ENCODE results near the gene RUNX3.

RUNX3 gene

GRCh38 chr1:24940231-24940630 lies 10.2 kb upstream of the RUNX3 start:
- H3K27ac Mint-ChIP-seq = no peak overlapping the region
- no peaks in the 10 kb centered on the region for H3K36me3 Mint-ChIP-seq (ENCODE audit: low read depth)
- H3K27me3 Mint-ChIP-seq (ENCODE audit: low read depth) = peaks cover 70% of the 10 kb centered on the region
- H3K9me3 Mint-ChIP-seq = no peaks in the 10 kb centered on the region
- no peak for TF ChIP-seq CTCF (IDR thresholded peaks at IDR 0.05; ENCODE audit: unreplicated experiment in 3 of 3)
- no peaks in the 10 kb centered on the region for H3K4me1 Mint-ChIP-seq
- no peak overlapping the region for H3K4me3 Mint-ChIP-seq

- no peaks in the 10 kb centered on the region for H3K36me3 Mint-ChIP-seq (ENCODE audit: low read depth)
- peaks cover 75% of the 10 kb centered on the region for H3K27me3 Mint-ChIP-seq (ENCODE audit: low read depth)
- no peak overlapping the region for H3K27ac Mint-ChIP-seq
- no peaks in the 10 kb centered on the region for H3K9me3 Mint-ChIP-seq
- TF ChIP-seq CTCF (IDR thresholded peaks at IDR 0.05; ENCODE audit: unreplicated experiment in 3 of 3) = no peak
- no peak overlapping the region for H3K4me3 Mint-ChIP-seq
- peaks cover 1% of the 10 kb centered on the region for H3K4me1 Mint-ChIP-seq
Measured at GRCh38 chr1:24939675-24940193, 9.7 kb upstream of the RUNX3 start.

GRCh38 chr1:24939040-24939674 lies 9.1 kb upstream of the RUNX3 start:
- H3K36me3 Mint-ChIP-seq (ENCODE audit: low read depth) = peaks cover under 1% of the 10 kb centered on the region
- TF ChIP-seq CTCF (IDR thresholded peaks at IDR 0.05; ENCODE audit: unreplicated experiment in 3 of 3) = no peak
- H3K4me1 Mint-ChIP-seq = peaks cover 7% of the 10 kb centered on the region
- H3K27ac Mint-ChIP-seq = no peak overlapping the region
- H3K27me3 Mint-ChIP-seq (ENCODE audit: low read depth) = peaks cover 77% of the 10 kb centered on the region
- H3K4me3 Mint-ChIP-seq = no peak overlapping the region
- no peaks in the 10 kb centered on the region for H3K9me3 Mint-ChIP-seq

- H3K9me3 Mint-ChIP-seq = no peaks in the 10 kb centered on the region
- TF ChIP-seq CTCF (IDR thresholded peaks at IDR 0.05; ENCODE audit: unreplicated experiment in 3 of 3) = no peak
- H3K4me3 Mint-ChIP-seq = no peak overlapping the region
- H3K36me3 Mint-ChIP-seq (ENCODE audit: low read depth) = peaks cover 4% of the 10 kb centered on the region
- peaks cover 12% of the 10 kb centered on the region for H3K4me1 Mint-ChIP-seq
- H3K27me3 Mint-ChIP-seq (ENCODE audit: low read depth) = peaks cover 86% of the 10 kb centered on the region
- H3K27ac Mint-ChIP-seq = no peak overlapping the region
Measured at GRCh38 chr1:24938276-24938675, 8.2 kb upstream of the RUNX3 start.

GRCh38 chr1:24936684-24937083 lies 6.6 kb upstream of the RUNX3 start:
- Mint-ChIP-seq H3K4me3 (no peak overlapping the region), H3K27ac (no peak overlapping the region), H3K4me1 (peaks cover 12% of the 10 kb centered on the region), H3K9me3 (no peaks in the 10 kb centered on the region), H3K36me3 (ENCODE audit: low read depth) (peaks cover 4% of the 10 kb centered on the region), H3K27me3 (ENCODE audit: low read depth) (peaks cover 92% of the 10 kb centered on the region)
- no peak for TF ChIP-seq CTCF (IDR thresholded peaks at IDR 0.05; ENCODE audit: unreplicated experiment in 3 of 3)
